Forelimb muscle (tissue), 1 donor: ENCODE data around the gene DOK3. TPM values are rescaled to one million over a fixed set of nuclear protein-coding genes. Genes with fewer than 3 reads are reported as not detected.
"Not testable (repeated sequence)": the region's sequence is repeated elsewhere in the genome, so short reads cannot be mapped to it uniquely, and the experiment has no call there.

Experiments
- DNase-seq: peaks from one replicate; pipeline ENCODE4 v3.0.0-alpha.2; 2013; ENCODE audit warnings: low read depth
- polyA plus RNA-seq: library from polyadenylated mRNA; unstranded; fragments of 120-200 nt; gene quantifications from one replicate; pipeline ENCODE4 v1.2.1, GENCODE V29; 2013; ENCODE audit not compliant: insufficient read length

DOK3 gene
- polyA plus RNA-seq, 1 donor, result 6.3 TPM

DNA sequence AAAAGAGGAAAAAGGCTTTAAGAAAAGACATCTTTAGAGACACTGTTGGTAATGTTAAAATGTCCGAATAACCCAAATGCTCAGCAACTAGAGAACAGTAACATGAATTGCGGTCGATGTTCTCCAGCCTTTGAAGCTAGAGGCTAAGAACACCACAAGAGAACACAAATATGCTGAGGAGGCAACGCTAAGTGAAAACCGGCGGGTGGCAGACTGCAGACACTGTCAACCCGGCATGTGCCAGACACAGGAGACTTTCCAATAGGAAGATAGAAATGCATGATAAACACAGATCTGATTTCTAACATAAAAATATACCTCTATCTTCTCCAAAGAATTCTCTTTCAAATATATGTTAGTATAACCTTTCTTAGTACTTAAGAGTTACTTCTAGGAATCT lies 25.5 kb upstream of the DOK3 start:
- no peak for DNase-seq

DNA sequence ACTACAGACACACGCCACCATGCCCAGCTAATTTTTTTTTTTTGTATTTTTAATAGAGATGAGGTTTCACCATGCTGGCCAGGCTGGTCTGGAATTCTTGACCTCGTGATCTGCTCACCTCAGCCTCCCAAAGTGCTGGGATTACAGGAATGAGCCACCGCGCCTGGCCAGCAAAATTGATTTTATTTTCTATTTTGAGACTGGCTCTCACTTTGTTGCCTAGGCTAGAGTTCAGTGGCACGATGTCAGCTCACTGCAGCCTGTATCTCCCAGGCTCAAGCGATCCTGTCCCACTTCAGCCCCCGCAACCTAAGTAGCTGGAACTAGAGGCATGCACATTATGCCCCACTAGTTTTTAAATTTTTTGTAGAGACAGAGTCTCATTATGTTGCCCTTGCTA lies 24.8 kb upstream of the DOK3 start:
- not testable (repeated sequence) for DNase-seq

DNA sequence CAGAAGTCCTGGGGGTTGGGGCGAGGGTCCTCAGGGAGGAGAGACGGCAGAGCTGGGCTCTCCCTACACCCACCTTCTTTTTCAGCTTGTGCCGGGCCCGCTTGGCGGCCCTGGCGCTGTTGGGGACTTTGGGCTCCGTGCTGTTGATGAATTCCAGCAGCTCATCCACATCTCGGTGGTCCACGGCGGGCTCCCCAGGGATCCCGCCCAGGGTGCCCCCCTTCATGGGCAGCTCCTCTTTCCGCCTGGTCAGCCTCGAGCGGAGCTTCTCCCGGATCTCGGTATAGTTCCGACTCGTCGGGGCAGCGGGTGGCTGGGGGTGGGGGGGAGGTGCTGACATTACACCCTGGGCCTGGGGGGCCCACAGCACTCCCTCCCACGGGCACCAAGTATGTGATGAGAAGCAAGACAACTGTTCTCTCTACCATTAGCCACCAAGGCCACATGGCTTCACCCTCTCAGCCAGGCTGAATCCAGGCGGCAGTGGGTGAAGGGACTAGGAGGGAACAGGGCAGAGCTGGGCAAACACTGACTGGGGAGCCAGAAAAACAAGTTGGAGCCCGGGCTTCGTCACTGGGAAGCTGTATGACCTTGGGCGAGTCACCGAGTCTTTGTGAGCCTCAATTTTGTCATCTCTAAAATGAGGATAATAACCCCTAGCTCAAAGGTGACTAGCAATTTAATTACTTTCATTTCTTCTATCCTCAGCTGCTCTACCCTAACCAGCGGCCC lies 21.7 kb upstream of the DOK3 start:
- no peak for DNase-seq

DNA sequence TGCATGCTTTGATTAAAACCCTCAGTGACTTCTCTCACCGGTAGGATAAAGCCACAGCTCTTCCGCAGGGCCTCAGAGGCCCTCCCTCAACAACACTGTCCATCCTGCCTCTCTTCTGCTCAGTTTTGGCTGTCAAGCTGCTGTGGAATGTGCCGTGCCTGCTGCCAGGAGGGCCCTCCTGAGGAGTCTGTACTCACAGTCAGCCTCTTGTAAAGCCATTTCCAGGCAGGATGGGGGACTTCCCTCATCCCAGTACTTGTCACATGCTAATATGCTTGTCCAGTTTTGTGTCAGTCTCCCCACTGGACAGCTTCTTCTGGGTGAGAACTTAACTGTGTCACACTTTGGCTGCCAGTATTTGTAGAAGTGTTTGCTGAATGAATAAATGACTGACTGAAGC lies 21.0 kb upstream of the DOK3 start:
- DNase-seq, result no peak

DNA sequence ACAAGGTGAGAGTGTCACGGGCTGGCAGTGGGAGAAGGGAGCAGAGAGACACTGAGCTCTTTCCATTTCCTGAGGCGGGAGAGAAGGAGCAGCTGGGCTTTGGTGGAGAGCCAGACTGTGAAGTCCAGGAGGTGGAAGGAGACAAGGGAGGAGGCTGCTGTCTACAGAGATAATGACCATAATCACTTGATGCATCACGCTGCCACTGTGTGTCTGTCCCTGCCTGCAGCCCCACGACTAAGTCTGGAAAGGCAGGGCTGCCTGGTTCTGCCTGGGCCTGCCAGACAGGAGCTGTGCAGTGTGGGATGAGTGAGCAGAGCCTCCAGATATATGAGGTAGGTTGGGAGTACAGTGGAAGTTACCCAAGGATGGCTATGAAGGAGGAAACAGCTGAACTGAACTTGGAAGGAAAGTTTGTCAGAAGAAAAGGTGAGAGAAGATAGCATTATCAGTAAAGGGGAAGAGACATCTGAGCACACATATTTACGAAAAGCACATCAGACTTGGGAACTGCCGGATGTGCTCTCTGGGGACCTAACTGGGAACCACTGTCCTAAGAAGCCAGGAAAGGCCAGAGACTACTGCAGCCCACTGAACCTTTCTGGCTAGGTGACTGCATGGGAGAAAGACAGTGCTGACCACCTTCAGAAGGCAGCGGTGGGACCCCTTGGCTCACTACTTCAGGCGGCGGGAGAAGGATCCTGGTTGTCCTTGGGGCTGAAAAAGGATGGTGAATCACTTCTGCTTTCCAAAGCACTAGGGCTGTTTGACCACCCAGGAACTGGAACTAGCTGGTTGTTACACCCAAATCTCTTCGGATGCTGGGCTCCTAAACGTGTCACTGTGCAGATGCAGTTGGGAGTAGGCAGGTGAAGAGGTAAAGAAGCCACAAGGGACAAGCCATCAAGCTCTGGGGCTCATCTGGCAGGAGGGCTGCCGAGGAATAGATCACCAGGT lies 19.9 kb upstream of the DOK3 start:
- no peak for DNase-seq

DNA sequence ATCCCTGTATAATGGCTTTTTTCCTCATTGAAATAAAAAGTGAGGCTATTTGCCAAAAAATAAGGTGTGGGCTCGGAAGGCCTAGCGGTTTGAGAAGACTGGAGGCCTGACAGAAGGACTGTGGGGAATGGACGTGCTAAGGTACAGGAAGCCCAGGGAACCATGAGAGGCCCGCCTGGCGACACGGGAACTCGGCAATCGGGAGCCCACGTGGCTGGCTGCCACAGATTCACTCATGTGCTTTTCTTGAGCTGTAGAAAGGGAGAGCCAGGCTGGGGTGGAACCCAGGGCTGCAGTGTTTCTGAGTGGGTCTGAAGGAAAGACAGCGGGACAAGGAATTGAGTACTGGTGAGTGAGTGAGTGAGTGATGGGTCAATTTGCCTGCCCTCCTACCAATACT lies 19.0 kb upstream of the DOK3 start:
- DNase-seq, result no peak

DNA sequence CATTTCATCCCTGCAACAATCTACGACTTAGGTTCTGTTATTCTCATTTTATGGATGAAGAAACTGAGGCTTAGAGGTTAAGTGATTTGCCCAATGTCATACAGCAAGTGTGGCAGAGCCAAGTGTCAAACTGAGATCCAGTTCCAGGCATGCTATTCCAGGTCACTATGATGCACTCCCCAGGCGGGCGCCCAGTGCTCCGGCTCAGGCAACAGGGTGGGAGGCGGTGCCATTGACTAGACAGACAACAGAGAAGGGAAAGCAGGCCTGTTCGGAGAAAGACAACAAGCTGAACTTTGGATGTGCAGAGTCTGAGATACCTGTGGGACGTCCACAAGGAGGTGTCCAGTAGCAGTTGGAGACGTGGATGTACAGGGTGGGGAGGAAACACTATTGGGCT lies 18.0 kb upstream of the DOK3 start:
- no peak for DNase-seq

DNA sequence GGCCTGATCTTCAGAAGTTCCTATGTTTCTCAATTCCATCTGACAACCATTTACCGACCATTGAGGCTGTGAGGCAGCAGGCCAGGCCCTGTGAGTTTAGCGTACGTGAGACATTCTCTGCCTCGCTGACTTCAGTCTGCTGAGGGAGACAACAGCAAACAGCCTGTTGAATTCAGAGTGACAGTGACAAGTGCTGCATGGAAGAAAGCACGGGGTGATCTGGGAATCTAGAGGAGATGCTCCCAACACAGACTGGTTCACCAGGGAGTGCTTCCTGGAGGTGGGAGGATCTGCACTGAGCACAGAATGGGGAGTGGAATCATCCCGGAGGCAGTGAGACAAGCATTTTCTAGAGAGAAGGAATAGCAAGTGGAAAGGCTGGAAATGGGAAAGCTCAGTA lies 17.2 kb upstream of the DOK3 start:
- DNase-seq, result no peak

DNA sequence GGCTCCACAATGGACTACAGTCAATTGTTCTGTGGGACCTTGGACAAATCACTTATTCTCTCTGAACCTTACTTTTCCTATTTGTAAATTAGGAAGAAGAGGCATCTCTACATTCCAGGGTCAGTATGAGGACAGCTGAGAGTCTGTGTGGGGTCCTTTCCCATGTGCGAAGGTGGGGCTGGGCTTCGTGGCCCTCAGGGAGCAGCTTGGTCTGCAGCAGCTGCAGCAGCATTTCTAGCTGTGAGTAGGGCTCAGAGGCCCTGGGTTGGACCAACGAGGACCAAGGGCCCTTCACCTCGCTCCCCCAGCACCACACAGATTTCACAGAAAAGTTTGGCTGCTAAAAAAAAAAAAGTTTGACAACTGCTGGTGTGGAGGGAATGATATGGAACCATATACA lies 16.6 kb upstream of the DOK3 start:
- DNase-seq, result no peak

DNA sequence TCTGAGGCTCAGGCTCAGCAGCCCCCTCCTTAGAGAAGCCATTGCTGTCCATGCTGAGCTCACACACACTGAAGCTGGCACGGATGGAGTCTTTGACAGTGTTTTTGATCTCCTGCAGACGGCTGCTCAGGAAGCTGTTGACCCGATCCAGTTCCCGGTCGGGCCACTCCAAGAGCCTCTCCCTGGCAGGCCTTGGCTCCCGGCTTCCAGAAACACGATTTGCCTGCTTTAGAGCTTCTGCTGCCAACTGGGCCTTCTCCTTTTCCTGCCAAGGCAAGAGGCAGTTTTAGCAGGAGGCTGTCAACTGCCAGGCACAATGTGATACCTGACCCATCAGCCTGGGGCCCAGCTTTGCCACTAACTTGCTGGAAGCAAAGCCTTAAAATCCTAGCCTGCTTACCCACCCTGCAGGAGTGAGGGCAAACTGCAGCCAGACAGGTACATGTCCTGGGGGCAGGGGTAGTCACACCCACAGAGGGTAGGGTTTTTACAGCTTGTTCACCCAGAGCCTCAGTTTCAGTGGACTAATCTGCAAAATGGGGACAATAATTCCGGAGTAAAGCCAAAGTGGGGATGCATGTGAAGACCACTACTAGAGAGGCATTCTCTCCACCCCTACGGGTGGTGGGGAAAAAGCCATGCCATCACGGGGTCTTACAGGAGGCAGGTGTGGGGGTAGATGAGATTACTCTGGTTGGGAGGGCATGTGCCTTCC lies 15.5 kb upstream of the DOK3 start:
- DNase-seq, result no peak

DNA sequence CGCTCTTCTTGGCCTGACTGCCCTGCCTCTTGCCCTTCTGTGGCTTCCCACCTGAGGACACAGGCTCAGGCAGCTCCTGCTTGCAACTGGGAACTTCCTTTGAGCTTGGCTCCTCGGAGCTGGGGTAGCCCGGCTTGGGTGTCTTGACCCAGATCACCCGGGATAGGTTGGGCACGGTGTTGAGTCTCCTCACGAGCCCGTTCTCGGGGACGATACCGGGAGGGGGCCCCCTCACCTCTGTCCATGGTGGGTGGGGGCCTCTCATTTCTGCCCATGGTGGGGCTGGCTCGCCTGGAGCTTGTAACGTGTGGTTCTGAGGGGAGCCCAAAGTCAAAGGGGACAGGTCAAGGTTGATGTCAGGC lies 14.9 kb upstream of the DOK3 start:
- no peak for DNase-seq

DNA sequence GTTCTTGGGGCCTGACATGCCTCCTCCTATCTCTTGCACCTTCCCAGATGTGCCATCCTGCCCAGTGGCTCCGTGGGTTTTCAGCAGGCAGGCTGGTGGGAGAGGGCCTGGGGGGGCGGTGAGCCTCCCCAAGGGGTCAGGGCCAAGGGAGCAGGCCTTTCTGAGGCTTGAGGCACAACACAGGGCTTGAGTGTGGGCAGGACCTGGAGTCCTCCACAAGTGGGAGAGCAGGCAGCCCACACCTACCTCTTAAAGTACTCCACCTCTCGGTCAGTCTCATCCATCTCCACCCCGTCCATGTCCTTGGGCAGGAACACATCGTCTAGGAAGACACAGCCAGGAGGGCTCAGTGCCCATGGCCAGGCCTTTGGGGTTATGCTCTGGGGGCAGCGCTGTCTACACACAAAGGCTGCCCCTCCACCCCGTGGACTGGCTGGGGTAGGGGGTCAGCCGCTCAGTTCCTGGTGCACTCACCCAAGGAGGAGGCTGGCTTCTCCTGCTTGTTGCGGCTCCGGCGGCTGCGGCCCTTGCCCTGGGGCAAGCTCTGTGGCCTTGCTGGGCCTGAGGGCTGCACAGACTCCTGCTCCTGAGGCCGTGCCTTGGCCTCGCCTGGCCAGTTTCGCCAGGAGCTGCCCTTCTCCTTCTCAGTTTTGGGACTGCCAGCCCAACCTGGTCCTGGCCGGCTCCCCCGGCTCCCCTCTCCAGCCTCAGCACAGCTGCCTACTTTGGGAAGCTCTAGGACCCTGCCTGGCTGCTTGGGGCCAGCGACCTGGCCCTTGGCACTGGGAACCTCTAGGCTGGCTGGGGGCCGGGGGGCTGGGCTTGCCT lies 14.3 kb upstream of the DOK3 start:
- DNase-seq, result no peak

DNA sequence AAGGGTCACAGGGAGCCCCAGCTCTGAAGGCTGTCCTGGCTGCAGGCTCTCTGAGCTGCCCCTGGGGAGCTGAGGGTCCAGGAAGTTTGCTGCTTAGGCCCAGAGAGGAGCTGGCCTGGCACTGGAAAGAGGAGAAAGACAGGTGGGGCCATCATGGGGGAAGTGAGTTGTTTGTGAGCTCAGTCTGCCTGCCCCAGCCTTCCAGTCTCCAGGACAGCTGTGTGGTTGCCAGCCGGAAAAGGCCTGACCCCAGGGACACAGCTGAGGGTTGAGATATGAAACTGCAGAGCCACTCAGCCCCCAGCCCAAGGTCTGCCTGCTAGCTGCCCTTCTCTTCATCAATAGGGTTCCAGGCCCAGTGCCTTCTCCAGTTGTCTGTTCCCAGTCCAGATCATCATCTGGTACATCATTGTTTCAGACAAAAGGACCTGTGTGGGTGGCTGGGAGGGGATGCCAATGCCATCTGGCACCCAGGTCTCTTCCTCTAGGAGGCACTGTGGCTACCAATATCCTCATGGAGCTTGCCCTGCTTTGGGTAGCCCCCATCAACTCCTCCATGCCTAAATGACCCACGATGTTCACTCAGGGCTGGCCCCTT lies 11.4 kb upstream of the DOK3 start:
- DNase-seq, result no peak

DNA sequence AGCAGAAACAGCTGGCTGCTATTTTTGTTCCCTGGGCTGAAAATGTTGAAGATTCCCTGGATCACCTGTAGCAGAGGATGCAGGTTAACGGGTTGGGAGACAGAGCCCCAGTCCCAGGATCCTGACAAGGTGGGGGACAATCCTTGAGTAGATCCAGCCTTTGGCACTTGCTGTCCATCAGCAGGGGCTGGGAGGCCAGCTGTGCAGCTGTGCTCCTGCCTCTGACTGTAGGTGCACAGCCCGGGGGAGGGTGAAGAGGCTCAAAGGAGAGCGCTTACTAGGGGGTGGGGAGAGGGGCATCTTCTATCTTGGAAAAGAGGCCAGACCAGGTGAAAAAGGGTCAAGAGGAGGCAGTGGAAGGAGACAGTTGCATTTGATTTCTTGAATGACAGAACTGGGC lies 10.6 kb upstream of the DOK3 start:
- no peak for DNase-seq

DNA sequence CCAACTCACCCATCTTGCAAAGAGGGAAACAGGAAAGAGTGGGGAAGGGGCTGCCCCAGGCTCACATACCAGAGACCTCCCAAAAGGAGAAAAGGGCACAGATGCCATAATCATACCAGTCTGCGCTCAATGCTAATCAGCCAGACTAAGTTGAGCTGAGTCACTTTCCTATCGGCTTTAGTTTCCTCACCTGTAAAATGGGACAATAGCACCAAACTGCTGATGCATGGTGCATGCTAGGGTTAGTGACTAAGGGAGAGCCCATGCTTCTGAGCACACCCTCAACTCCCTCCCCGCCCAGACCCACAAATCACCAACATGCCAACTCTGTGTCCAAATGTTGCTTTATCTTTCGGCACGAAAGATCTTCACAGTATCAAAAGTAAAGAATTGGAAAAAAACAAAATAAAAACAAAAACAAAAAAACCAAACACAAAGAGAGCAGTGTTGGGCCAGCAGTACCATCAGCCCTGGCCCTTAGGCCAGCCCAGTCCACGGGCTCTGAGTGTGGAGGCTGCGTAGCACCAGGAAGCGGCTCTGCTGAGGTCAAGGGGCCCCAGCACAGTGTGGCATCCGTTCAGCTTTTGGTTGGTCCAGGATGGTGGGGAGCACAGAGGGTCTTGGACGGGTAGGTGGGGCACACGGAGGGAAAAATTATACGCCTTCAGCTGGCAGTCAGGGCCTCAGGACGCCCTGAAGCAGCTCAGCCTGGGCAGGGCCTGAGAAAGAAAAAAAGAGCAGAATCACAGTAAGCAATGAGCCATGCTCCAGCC lies 10.0 kb upstream of the DOK3 start:
- no peak for DNase-seq

DNA sequence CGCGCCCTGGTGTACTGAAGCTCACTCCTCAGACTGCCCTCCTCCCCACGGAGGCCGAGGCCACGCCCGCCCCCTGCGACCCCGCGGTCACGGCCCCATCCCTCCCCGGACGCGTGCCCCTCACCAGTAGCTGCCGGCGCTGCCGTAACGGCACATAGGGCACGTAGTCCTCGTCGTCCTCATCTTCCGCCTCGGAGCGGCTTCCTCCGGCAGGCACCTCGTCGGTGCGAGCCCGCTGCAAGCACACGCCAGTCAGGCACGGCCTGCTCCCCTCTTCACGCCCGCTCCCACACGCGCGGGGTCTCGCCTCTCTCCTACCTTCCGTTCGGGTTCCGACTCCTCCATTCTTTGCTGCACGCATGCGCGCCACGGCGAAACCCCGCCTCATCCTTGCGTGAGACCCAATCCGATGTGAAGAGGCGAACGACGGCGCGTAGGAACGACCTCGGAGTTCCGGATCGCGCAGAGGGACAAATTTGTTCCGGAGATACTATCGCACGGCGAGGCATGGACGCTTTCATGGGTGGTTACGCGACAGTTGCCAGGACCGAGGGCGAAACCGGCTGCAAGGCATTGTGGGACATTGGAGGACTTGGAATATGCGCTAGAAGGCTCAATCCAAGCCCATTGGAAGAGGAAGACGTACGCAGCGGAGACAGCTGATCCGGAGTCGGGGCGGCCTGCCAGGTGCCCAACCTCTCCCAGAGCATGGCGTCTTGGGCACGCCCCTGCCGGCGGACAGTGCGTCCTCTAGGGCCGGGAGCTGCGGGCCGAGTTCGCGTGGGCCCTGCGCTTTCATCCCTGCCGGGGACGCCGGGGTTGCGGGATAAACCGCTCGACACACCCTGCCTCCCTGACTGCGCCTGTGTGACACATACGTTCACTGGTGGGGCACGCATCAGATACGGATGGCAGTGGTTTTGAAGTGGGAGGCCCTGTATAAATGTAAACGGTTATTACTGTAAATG lies 7.3 kb upstream of the DOK3 start, which contains the start of gene DDX41:
Gene DDX41, minus strand, starts transcription at position 361 of the 968 bp plus-strand sequence. Its CDS starts 16 bp downstream, at position 345.
- DNase-seq, result peak; percentile 96

DNA sequence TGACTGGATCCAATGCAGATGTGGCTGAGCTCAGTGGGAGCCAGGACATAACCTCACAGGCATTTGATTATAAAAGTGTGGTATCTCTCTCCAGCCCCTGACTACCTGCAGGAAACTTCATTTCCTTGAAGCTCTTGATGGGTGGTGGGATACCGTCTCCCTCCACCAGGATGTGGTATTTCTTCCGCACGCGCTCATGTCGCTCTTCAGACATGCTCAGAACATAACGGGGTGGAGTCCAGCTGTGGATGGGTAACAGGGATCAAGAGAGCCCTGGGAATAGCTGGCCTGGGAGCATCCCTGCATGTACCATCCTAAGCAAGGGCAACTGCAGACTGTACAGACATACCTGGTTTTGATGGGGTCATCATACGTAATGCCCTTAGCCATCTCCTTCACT lies 6.0 kb upstream of the DOK3 start:
- DNase-seq, result no peak

DNA sequence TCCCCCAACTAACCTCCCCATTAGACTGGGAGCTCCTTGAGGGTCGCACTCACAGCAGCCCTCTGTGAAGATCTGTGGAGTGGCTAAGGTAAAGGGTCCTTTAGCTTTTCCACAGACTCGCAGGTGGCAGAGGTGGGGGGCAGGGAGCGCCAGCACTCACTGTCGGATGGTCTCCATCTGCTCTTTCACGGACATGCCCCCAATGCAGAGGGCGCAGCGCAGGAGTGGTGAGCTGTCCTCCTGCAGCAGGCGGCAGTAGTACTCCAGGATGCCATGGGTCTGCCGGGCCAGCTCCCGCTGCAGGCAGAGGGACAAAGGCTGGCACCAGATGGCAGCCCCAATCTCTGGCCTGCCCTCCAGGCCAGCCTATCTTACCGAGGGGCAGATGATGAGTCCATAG lies 4.9 kb upstream of the DOK3 start:
- no peak for DNase-seq

DNA sequence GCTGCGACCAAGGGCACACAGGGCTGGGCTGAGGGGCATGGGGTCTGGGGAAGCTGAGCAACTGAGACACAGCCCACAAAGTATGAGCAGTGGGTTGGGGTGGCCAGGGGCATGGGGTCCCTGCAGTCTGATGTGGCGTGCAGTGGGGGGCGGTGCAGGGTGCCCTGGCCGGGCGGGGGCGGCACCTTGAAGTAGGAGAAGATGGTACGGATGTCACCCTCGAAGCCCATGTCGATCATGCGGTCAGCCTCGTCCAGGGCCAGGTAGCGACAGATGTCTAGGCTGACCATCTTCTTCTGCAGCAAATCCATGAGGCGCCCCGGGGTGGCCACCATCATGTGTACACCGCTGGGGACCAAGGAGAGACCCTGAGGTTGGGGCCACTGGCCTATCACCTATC lies 3.9 kb upstream of the DOK3 start:
- DNase-seq, result no peak
